ENCODE measurements around the gene CES5A.
A peak's percentile ranks its signal among the peaks of the same experiment; 100 is the strongest.
"Not testable (repeated sequence)": the region's sequence is repeated elsewhere in the genome, so short reads cannot be mapped to it uniquely, and the experiment has no call there.

CES5A gene

GRCh38 chr16:55875273-55875672, at the start of gene CES5A:
TSS of gene CES5A (minus strand) at chr16:55875373. CDS start at chr16:55875221, 152 bp downstream.
- no peak for DNase-seq (ENCODE audit: low read depth, low spot score)

- DNase-seq (ENCODE audit: low read depth, low spot score), result no peak
Measured at GRCh38 chr16:55922662-55923061, 47.5 kb upstream of the CES5A start.

GRCh38 chr16:55917373-55918160, 42.4 kb upstream of the CES5A start:
- DNase-seq (ENCODE audit: low read depth, low spot score), result no peak

GRCh38 chr16:55915096-55915827, 40.1 kb upstream of the CES5A start:
- peak; percentile 21 for DNase-seq (ENCODE audit: low read depth, low spot score)

- DNase-seq (ENCODE audit: low read depth, low spot score), result no peak
Measured at GRCh38 chr16:55914383-55914782, 39.2 kb upstream of the CES5A start.

- no peak for DNase-seq (ENCODE audit: low read depth, low spot score)
Measured at GRCh38 chr16:55913716-55914115, 38.5 kb upstream of the CES5A start.

- DNase-seq (ENCODE audit: low read depth, low spot score), result not testable (repeated sequence)
Measured at GRCh38 chr16:55913121-55913520, 37.9 kb upstream of the CES5A start.

GRCh38 chr16:55912022-55912421, 36.8 kb upstream of the CES5A start:
- DNase-seq (ENCODE audit: low read depth, low spot score), result no peak

- DNase-seq (ENCODE audit: low read depth, low spot score), result no peak
Measured at GRCh38 chr16:55911616-55912015, 36.4 kb upstream of the CES5A start.

- DNase-seq (ENCODE audit: low read depth, low spot score), result no peak
Measured at GRCh38 chr16:55909876-55910275, 34.7 kb upstream of the CES5A start.

GRCh38 chr16:55908641-55909040, 33.5 kb upstream of the CES5A start:
- no peak for DNase-seq (ENCODE audit: low read depth, low spot score)

GRCh38 chr16:55907661-55908060, 32.5 kb upstream of the CES5A start:
- no peak for DNase-seq (ENCODE audit: low read depth, low spot score)

GRCh38 chr16:55906123-55906522, 30.9 kb upstream of the CES5A start:
- no peak for DNase-seq (ENCODE audit: low read depth, low spot score)

GRCh38 chr16:55905651-55906050, 30.5 kb upstream of the CES5A start:
- DNase-seq (ENCODE audit: low read depth, low spot score), result no peak

- DNase-seq (ENCODE audit: low read depth, low spot score), result no peak
Measured at GRCh38 chr16:55901566-55902217, 26.5 kb upstream of the CES5A start.

- DNase-seq (ENCODE audit: low read depth, low spot score), result no peak
Measured at GRCh38 chr16:55900616-55901393, 25.6 kb upstream of the CES5A start.

- no peak for DNase-seq (ENCODE audit: low read depth, low spot score)
Measured at GRCh38 chr16:55899857-55900256, 24.7 kb upstream of the CES5A start.

- DNase-seq (ENCODE audit: low read depth, low spot score), result no peak
Measured at GRCh38 chr16:55898592-55898991, 23.4 kb upstream of the CES5A start.

- no peak for DNase-seq (ENCODE audit: low read depth, low spot score)
Measured at GRCh38 chr16:55892821-55893220, 17.6 kb upstream of the CES5A start.

GRCh38 chr16:55889518-55889917, 14.3 kb upstream of the CES5A start:
- no peak for DNase-seq (ENCODE audit: low read depth, low spot score)

- DNase-seq (ENCODE audit: low read depth, low spot score), result no peak
Measured at GRCh38 chr16:55888546-55888945, 13.4 kb upstream of the CES5A start.

- DNase-seq (ENCODE audit: low read depth, low spot score), result peak; percentile 69
Measured at GRCh38 chr16:55876854-55877253, 1.7 kb upstream of the CES5A start.
